ENCODE results near the gene OVOL2. TPM values are rescaled to one million over a fixed set of nuclear protein-coding genes. Genes with fewer than 3 reads are reported as not detected.
"Not testable (repeated sequence)": the region's sequence is repeated elsewhere in the genome, so short reads cannot be mapped to it uniquely, and the experiment has no call there.

OVOL2 gene
- total RNA-seq, 1 donor from 2014 or later: not detected

DNA sequence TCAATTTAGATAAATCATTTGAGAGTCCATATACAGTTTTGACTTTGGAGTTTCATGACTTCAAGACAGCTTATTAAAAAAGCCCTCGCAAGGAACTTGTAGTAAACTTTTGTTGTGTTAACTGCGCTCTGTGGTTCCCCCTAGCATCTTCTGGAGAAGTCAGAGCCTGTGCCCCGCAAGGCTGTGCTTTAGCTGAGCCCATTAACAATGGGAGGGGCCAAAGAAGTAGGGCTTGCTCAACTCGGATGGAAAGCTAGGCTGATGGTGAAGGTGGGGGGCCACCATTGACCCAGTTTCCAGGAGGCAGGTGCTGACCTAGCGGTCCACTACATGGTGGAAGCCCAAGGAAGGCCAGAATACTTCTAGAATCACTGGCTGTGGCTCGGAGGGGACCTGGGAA is 29.3 kb upstream of the OVOL2 start:
- H3K27me3 Mint-ChIP-seq (ENCODE audit: low read depth): peaks cover 8% of the 10 kb centered on the region
- DNase-seq (ENCODE audit: low spot score): no peak
- H3K9me3 Mint-ChIP-seq (ENCODE audit: low read depth): no peaks in the 10 kb centered on the region
- H3K4me1 Mint-ChIP-seq (ENCODE audit: low read depth): no peaks in the 10 kb centered on the region
- H3K36me3 Mint-ChIP-seq (ENCODE audit: low read depth): no peaks in the 10 kb centered on the region
- H3K4me3 Mint-ChIP-seq (ENCODE audit: unreplicated experiment): no peak overlapping the region
- no peak overlapping the region for H3K27ac Mint-ChIP-seq (ENCODE audit: unreplicated experiment)
- TF ChIP-seq, protein P1, sequence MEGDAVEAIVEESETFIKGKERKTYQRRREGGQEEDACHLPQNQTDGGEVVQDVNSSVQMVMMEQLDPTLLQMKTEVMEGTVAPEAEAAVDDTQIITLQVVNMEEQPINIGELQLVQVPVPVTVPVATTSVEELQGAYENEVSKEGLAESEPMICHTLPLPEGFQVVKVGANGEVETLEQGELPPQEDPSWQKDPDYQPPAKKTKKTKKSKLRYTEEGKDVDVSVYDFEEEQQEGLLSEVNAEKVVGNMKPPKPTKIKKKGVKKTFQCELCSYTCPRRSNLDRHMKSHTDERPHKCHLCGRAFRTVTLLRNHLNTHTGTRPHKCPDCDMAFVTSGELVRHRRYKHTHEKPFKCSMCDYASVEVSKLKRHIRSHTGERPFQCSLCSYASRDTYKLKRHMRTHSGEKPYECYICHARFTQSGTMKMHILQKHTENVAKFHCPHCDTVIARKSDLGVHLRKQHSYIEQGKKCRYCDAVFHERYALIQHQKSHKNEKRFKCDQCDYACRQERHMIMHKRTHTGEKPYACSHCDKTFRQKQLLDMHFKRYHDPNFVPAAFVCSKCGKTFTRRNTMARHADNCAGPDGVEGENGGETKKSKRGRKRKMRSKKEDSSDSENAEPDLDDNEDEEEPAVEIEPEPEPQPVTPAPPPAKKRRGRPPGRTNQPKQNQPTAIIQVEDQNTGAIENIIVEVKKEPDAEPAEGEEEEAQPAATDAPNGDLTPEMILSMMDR (IDR thresholded peaks at IDR 0.05): no peak

- H3K9me3 Mint-ChIP-seq (ENCODE audit: low read depth); DNase-seq (ENCODE audit: low spot score); H3K4me3 Mint-ChIP-seq (ENCODE audit: unreplicated experiment); H3K36me3 Mint-ChIP-seq (ENCODE audit: low read depth); H3K4me1 Mint-ChIP-seq (ENCODE audit: low read depth); H3K27ac Mint-ChIP-seq (ENCODE audit: unreplicated experiment): not testable (repeated sequence)
- H3K27me3 Mint-ChIP-seq (ENCODE audit: low read depth): peaks cover 23% of the 10 kb centered on the region
Measured at GRCh38 chr20:18080836-18081235, 23.1 kb upstream of the OVOL2 start.

GRCh38 chr20:18079756-18080353 is 22.1 kb upstream of the OVOL2 start:
- Mint-ChIP-seq H3K4me3 (ENCODE audit: unreplicated experiment) (no peak overlapping the region), H3K4me1 (ENCODE audit: low read depth) (no peaks in the 10 kb centered on the region), H3K27ac (ENCODE audit: unreplicated experiment) (no peak overlapping the region), H3K27me3 (ENCODE audit: low read depth) (peaks cover 25% of the 10 kb centered on the region), H3K9me3 (ENCODE audit: low read depth) (no peaks in the 10 kb centered on the region), H3K36me3 (ENCODE audit: low read depth) (no peaks in the 10 kb centered on the region)
- no peak for DNase-seq (ENCODE audit: low spot score)
- TF ChIP-seq, protein P1 (IDR thresholded peaks at IDR 0.05): no peak

DNA sequence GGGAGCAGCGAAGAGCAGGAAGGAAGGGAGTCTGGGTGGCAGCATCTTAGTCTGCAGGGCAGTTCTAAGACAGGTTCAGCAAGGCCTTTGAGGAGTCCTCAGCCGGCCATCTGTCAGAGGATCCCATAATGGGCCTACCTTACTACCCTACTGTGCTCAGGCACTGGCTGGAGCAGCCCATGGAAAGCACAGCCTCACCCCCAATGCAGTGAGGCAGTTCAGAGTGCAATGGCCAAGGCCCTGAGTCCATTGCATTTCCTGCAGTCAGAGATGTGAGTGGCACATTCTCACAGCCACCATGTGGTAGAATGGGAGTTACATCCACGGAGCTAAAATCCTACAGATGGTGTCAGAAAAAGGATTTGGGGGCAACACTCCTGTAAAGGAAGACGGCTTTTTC is 19.4 kb upstream of the OVOL2 start:
- Mint-ChIP-seq H3K4me3 (ENCODE audit: unreplicated experiment) (no peak overlapping the region), H3K27me3 (ENCODE audit: low read depth) (peaks cover 44% of the 10 kb centered on the region), H3K36me3 (ENCODE audit: low read depth) (no peaks in the 10 kb centered on the region), H3K9me3 (ENCODE audit: low read depth) (no peaks in the 10 kb centered on the region), H3K4me1 (ENCODE audit: low read depth) (no peaks in the 10 kb centered on the region), H3K27ac (ENCODE audit: unreplicated experiment) (no peak overlapping the region)
- TF ChIP-seq, protein P1 (IDR thresholded peaks at IDR 0.05): no peak
- no peak for DNase-seq (ENCODE audit: low spot score)

DNA sequence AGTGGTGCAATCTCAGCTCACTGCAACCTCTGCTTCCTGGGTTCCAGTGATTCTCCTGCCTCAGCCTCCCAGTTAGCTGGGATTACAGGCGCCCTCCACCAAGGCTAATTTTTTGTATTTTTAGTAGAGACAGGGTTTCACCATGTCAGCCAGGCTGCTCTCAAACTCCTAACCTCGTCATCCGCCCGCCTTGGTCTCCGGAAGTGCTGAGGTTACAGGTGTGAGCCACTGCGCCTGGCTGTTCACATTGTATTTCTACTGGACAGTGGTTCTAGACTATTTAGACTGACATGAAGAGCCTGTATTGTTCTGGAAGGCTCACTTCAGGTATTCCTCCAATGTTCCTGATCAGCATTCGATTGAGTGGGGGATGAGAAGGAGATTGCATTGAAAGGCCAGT is 14.8 kb upstream of the OVOL2 start:
- Mint-ChIP-seq H3K36me3 (ENCODE audit: low read depth) (no peaks in the 10 kb centered on the region), H3K4me3 (ENCODE audit: unreplicated experiment) (no peak overlapping the region), H3K27me3 (ENCODE audit: low read depth) (peaks cover 41% of the 10 kb centered on the region), H3K27ac (ENCODE audit: unreplicated experiment) (no peak overlapping the region), H3K4me1 (ENCODE audit: low read depth) (no peaks in the 10 kb centered on the region), H3K9me3 (ENCODE audit: low read depth) (no peaks in the 10 kb centered on the region)
- TF ChIP-seq, protein P1 (IDR thresholded peaks at IDR 0.05): no peak
- DNase-seq (ENCODE audit: low spot score): no peak

Data from chondrocyte (in vitro differentiated cells).